NCI-H2107 (cell line): ENCODE data around the gene GAL.

Experiments used
- DNase-seq: peaks from one replicate; lab custom pipeline; 2025; lab: John Stamatoyannopoulos, UW

Gene GAL

GRCh38 chr11:68682531-68682961, 1.8 kb upstream of the GAL start:
- no peak for DNase-seq

GRCh38 chr11:68683121-68683520, 1.2 kb upstream of the GAL start:
- no peak for DNase-seq

GRCh38 chr11:68683536-68684384, 584 bp upstream of the GAL start:
- DNase-seq: no peak

- no peak for DNase-seq
Observed at GRCh38 chr11:68685656-68686380, 1.5 kb downstream of the GAL start.

- DNase-seq: no peak
Observed at GRCh38 chr11:68686486-68686885, 2.1 kb downstream of the GAL start.

GRCh38 chr11:68687311-68687710, 3.0 kb downstream of the GAL start:
- no peak for DNase-seq

- no peak for DNase-seq
Observed at GRCh38 chr11:68687986-68688385, 3.6 kb downstream of the GAL start.

GRCh38 chr11:68688881-68689280, 4.5 kb downstream of the GAL start:
- no peak for DNase-seq

- DNase-seq: no peak
Observed at GRCh38 chr11:68689737-68690625, 5.6 kb downstream of the GAL start.

GRCh38 chr11:68690671-68691401, 6.5 kb downstream of the GAL start:
- DNase-seq: no peak

- DNase-seq: no peak
Observed at GRCh38 chr11:68691402-68691784, 7.0 kb downstream of the GAL start.

GRCh38 chr11:68692115-68692514, 7.8 kb downstream of the GAL start:
- no peak for DNase-seq

GRCh38 chr11:68692871-68693483, 8.6 kb downstream of the GAL start:
- DNase-seq: no peak

- DNase-seq: no peak
Observed at GRCh38 chr11:68693484-68693882, 9.1 kb downstream of the GAL start.

- DNase-seq: no peak
Observed at GRCh38 chr11:68694431-68695297, 10.3 kb downstream of the GAL start.

- no peak for DNase-seq
Observed at GRCh38 chr11:68695531-68695930, 11.2 kb downstream of the GAL start.

GRCh38 chr11:68698993-68699392, 14.6 kb downstream of the GAL start:
- no peak for DNase-seq

- no peak for DNase-seq
Observed at GRCh38 chr11:68704887-68705286, 20.5 kb downstream of the GAL start.

- no peak for DNase-seq
Observed at GRCh38 chr11:68707527-68707926, 23.2 kb downstream of the GAL start.

- DNase-seq: no peak
Observed at GRCh38 chr11:68709062-68709461, 24.7 kb downstream of the GAL start.
